SK-N-SH (cell line): ENCODE data around the gene CBLIF. TPM values are rescaled to one million over a fixed set of nuclear protein-coding genes. Genes with fewer than 3 reads are reported as not detected.

Source experiments
- CTCF ChIA-PET: fragments of 300-600, 350-600 bp; formaldehyde crosslinking; extraction: SDS; loops from one replicate; lab custom pipeline; 2021; lab: Yijun Ruan, JAX
- POLR2A ChIA-PET: fragments of 350-600 bp; sonication (Branson Sonifier 250); formaldehyde crosslinking; extraction: SDS; loops from one replicate; lab custom pipeline; 2020; ENCODE audit warnings: antibody characterized with exemption, inconsistent platforms; lab: Yijun Ruan, JAX
- DNase-seq: peaks from one replicate; pipeline ENCODE4 v3.0.0; 2012
- H2AFZ ChIP-seq: fragments of 200-600 bp; sonication (generic); 2 replicates; pipeline ENCODE4 v1.8.1; 2016; ENCODE audit warnings: antibody characterized with exemption, mild to moderate bottlenecking, low read depth
- H3F3A ChIP-seq: fragments of 200-600 bp; sonication (generic); replicated peaks from 2 replicates; pipeline ENCODE3; 2016; ENCODE audit warnings: antibody characterized with exemption, mild to moderate bottlenecking; ENCODE audit not compliant: insufficient read depth
- H3K27ac ChIP-seq, 2 experiments: fragments of 200-500 bp in 1 of 2; fragments of 200-600 bp in 1 of 2; sonication (Bioruptor generic) in 1 of 2; sonication (generic), shearing (Covaris generic) in 1 of 2; 2 replicates each; pipeline versions ENCODE4 v1.5.1 to v1.6.1; 2014 to 2016; ENCODE audit warnings: low read depth in 2 of 2, inconsistent platforms in 1 of 2, low read length in 1 of 2, mild to moderate bottlenecking in 1 of 2, mixed read lengths in 1 of 2
- H3K27me3 ChIP-seq: fragments of 200-600 bp; sonication (generic), shearing (Covaris generic); 2 replicates; pipeline ENCODE4 v1.6.1; 2016; ENCODE audit warnings: mixed run types; ENCODE audit not compliant: insufficient read depth
- H3K36me3 ChIP-seq, 2 experiments: fragments of 200-500 bp in 1 of 2; fragments of 200-600 bp in 1 of 2; sonication (Bioruptor generic) in 1 of 2; sonication (generic) in 1 of 2; replicated peaks in 1 of 2; 2 replicates each; pipeline versions ENCODE3 to v1.5.1; 2014 to 2016; ENCODE audit warnings: low read length in 1 of 2, mild to moderate bottlenecking in 1 of 2; ENCODE audit not compliant: insufficient read depth in 2 of 2, control insufficient read depth in 1 of 2
- H3K4me1 ChIP-seq, 2 experiments: fragments of 200-500 bp in 1 of 2; fragments of 200-600 bp in 1 of 2; sonication (Bioruptor generic) in 1 of 2; sonication (generic), shearing (Covaris generic) in 1 of 2; 2 replicates each; pipeline versions ENCODE4 v1.5.1 to v1.6.1; 2014 to 2016; ENCODE audit warnings: low read depth in 1 of 2, low read length in 1 of 2, mixed run types in 1 of 2; ENCODE audit not compliant: insufficient read depth in 2 of 2, control insufficient read depth in 1 of 2
- H3K4me2 ChIP-seq: fragments of 200-600 bp; sonication (generic), shearing (Covaris generic); 2 replicates; pipeline ENCODE4 v1.6.1; 2017; ENCODE audit warnings: mixed run types
- H3K4me3 ChIP-seq, 2 experiments: fragments of 200-500 bp in 1 of 2; fragments of 200-600 bp in 1 of 2; sonication (Bioruptor generic) in 1 of 2; sonication (generic), shearing (Covaris generic) in 1 of 2; 2 replicates each; pipeline versions ENCODE4 v1.5.1 to v1.8.1; 2014 to 2016; ENCODE audit warnings: low read depth in 2 of 2, inconsistent platforms in 1 of 2, low read length in 1 of 2, mild to moderate bottlenecking in 1 of 2, mixed read lengths in 1 of 2, moderate library complexity in 1 of 2
- H3K79me2 ChIP-seq: fragments of 200-600 bp; sonication (generic); 2 replicates; pipeline ENCODE4 v1.8.1; 2017; ENCODE audit warnings: mild to moderate bottlenecking; ENCODE audit not compliant: insufficient read depth
- H3K9ac ChIP-seq: fragments of 200-600 bp; sonication (generic); 2 replicates; pipeline ENCODE4 v1.6.1; 2017; ENCODE audit warnings: mixed run types
- H3K9me2 ChIP-seq: fragments of 200-600 bp; sonication (generic); 2 replicates; pipeline ENCODE4 v1.6.1; 2017; ENCODE audit warnings: mixed run types
- H3K9me3 ChIP-seq: fragments of 200-600 bp; sonication (generic); 2 replicates; pipeline ENCODE4 v1.6.1; 2017; ENCODE audit warnings: mixed run types, mild to moderate bottlenecking, moderate library complexity
- H4K20me1 ChIP-seq: fragments of 200-600 bp; sonication (generic); 2 replicates; pipeline ENCODE4 v1.6.1; 2017; ENCODE audit warnings: mild to moderate bottlenecking, mixed run types; ENCODE audit not compliant: insufficient read depth
- ELF1 ChIP-seq: IDR thresholded peaks from 2 replicates; pipeline ENCODE4 v1.4.0; 2012
- EP300 ChIP-seq, 2 experiments: IDR thresholded peaks; 2 replicates each; pipeline versions ENCODE4 v1.4.0 to v1.6.1; 2012; ENCODE audit warnings: borderline replicate concordance in 1 of 2, low read depth in 1 of 2, low read length in 1 of 2
- EZH2phosphoT487 ChIP-seq: fragments of 200-600 bp; sonication (generic); IDR thresholded peaks from 2 replicates; pipeline ENCODE4 v1.6.1; 2017; ENCODE audit warnings: low read depth, mixed run types, mild to moderate bottlenecking, antibody characterized with exemption, moderate library complexity, borderline replicate concordance
- FOXJ3 ChIP-seq: sonication (generic); formaldehyde crosslinking; IDR thresholded peaks from 2 replicates; pipeline ENCODE4 v1.5.1; 2020; ENCODE audit warnings: mild to moderate bottlenecking, missing genetic modification reagents
- POLR2AphosphoS5 ChIP-seq: IDR thresholded peaks from 2 replicates; pipeline ENCODE4 v1.6.1; 2012; ENCODE audit warnings: low read depth, low read length
- RFX5 ChIP-seq: IDR thresholded peaks from 2 replicates; pipeline ENCODE4 v1.6.1; 2012; ENCODE audit warnings: mild to moderate bottlenecking, improper control_type of control experiment, low read length
- RXRA ChIP-seq: IDR thresholded peaks from 2 replicates; pipeline ENCODE4 v1.4.0; 2012; ENCODE audit warnings: low read depth, mild to moderate bottlenecking, borderline replicate concordance
- SMC3 ChIP-seq: IDR thresholded peaks from 2 replicates; pipeline ENCODE4 v1.6.1; 2012; ENCODE audit warnings: low read depth, low read length, improper control_type of control experiment
- WGBS: methylation state at CpG from one replicate; pipeline ENCODE4 v1.1.6; 2017; ENCODE audit warnings: low lambda C conversion rate; 5-methylcytosine and 5-hydroxymethylcytosine counted together
- polyA plus RNA-seq, 3 experiments: library from polyadenylated mRNA; depleted of rRNA; stranded (reverse); fragments of >200 nt; gene quantifications; 2 replicates each; pipeline ENCODE4 v1.2.3, GENCODE V29; 2012
- TF ChIP-seq, protein P1 (sequence below): IDR thresholded peaks from 2 replicates; pipeline ENCODE4 v1.4.0; 2012; ENCODE audit warnings: low read depth, borderline replicate concordance
- TF ChIP-seq, protein P2 (sequence below): IDR thresholded peaks from 2 replicates; pipeline ENCODE4 v1.4.0; 2012; ENCODE audit warnings: low read depth

The CBLIF gene
- polyA plus RNA-seq, 1 of the 3 experiments (the other 2 are of a cell fraction), result not detected

DNA sequence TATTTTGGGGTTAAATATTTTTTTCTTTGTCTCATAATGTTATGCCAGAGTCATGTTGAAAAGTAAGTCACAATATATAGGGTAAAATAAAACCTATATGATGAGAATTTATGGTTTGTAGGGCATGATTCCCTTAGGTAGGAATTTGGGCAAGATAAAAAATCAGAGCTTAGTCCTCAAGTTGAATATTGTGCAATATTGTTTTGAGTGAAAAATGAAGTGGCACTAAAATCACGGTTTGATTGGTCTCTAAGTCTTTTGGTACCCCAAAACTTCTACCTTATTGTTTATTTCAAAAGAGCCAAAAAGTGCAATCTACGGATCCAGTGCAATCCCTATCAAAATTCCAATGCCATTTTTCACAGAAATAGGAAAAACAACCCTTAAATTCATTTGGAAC, 33.1 kb downstream of the CBLIF start:
- no peak overlapping the region for H3K27ac ChIP-seq
- no peaks in the 10 kb centered on the region for H3K9me3 ChIP-seq
- H3K36me3 ChIP-seq, result peaks cover 15 to 18% of the 10 kb centered on the region in 2 experiments
- no peak overlapping the region for H3K4me2 ChIP-seq
- peaks cover 12% of the 10 kb centered on the region for H3F3A ChIP-seq
- no peaks in the 10 kb centered on the region for H3K9me2 ChIP-seq
- H4K20me1 ChIP-seq, result no peaks in the 10 kb centered on the region
- no peaks in the 10 kb centered on the region for H3K27me3 ChIP-seq
- CTCF ChIA-PET, result interaction anchor here (0.9 to 5.9 kb wide), 4 partner anchors 10 to 907 kb away, joined by 3 to 35 read pairs (median 6); partner anchors contain the start of gene STX3
- H3K9ac ChIP-seq, result no peak overlapping the region
- H2AFZ ChIP-seq, result no peak overlapping the region
- WGBS, result 62% methylated on average over 2 of the region's 2 CpGs
- TF ChIP-seq RFX5, result no peak
- no peak for TF ChIP-seq EZH2phosphoT487
- no peak for TF ChIP-seq EP300 (IDR thresholded peaks at IDR 0.05; ENCODE audit: borderline replicate concordance in 1 of 2, low read depth in 1 of 2, low read length in 1 of 2)
- no peak for TF ChIP-seq FOXJ3 (CRISPR knock-in tag)
- TF ChIP-seq, protein P1, sequence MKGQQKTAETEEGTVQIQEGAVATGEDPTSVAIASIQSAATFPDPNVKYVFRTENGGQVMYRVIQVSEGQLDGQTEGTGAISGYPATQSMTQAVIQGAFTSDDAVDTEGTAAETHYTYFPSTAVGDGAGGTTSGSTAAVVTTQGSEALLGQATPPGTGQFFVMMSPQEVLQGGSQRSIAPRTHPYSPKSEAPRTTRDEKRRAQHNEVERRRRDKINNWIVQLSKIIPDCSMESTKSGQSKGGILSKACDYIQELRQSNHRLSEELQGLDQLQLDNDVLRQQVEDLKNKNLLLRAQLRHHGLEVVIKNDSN, result no peak
- TF ChIP-seq, protein P2, sequence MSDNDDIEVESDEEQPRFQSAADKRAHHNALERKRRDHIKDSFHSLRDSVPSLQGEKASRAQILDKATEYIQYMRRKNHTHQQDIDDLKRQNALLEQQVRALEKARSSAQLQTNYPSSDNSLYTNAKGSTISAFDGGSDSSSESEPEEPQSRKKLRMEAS, result no peak
- TF ChIP-seq SMC3, result no peak
- no peak for TF ChIP-seq ELF1
- H3K4me1 ChIP-seq, result peaks cover 0 to 5% of the 10 kb centered on the region in 2 experiments; a peak in 2 of 4 replicates
- POLR2A ChIA-PET, result no interaction called here
- no peak overlapping the region for H3K4me3 ChIP-seq
- DNase-seq, result no peak
- peaks cover 19% of the 10 kb centered on the region for H3K79me2 ChIP-seq

DNA sequence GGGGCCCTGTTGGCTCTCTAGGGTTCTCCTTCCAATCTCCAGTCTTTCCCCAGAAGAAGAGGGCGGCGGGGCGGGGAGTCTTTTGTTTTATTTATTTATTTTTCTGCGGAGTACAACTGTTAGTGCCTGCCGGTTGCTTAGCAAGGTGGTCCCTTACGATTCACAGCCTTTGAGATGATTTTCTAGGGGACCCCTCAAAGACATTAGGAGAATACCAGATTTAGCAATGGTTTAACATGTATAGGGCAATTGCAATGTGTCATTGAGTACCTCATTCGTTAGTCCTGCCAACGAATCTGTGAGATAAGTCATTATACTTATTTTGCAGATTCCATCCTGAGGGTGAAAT, 34.4 kb downstream of the CBLIF start:
- H3K79me2 ChIP-seq, result peaks cover 19% of the 10 kb centered on the region
- peaks cover 28 to 29% of the 10 kb centered on the region in 2 experiments for H3K36me3 ChIP-seq
- H3F3A ChIP-seq, result peaks cover 12% of the 10 kb centered on the region
- H3K27ac ChIP-seq, result peak overlapping the region in 1 of 2 experiments; percentile 55; a peak in 2 of 4 replicates
- no peaks in the 10 kb centered on the region for H3K9me3 ChIP-seq
- H3K4me2 ChIP-seq, result peak overlapping the region; percentile 95
- no peaks in the 10 kb centered on the region for H4K20me1 ChIP-seq
- POLR2A ChIA-PET, result interaction anchor here (0.7 kb wide), 1 partner anchor 55 kb away, joined by 4 read pairs; no protein-coding TSS in a partner anchor
- H3K4me1 ChIP-seq, result peaks cover 0 to 5% of the 10 kb centered on the region in 2 experiments; a peak in 2 of 4 replicates
- H3K27me3 ChIP-seq, result no peaks in the 10 kb centered on the region
- H3K9ac ChIP-seq, result peak overlapping the region; percentile 76; the same call in 1 of the 2 replicates
- TF ChIP-seq POLR2AphosphoS5 (0 out of 2 replicates have a peak, but pooled peaks have one; percentile 14), RXRA (no peak)
- TF ChIP-seq, protein P2, result no peak
- no peak for DNase-seq
- CTCF ChIA-PET, result interaction anchor here (1.2 to 5.9 kb wide), 2 partner anchors 57 to 382 kb away, joined by 3 to 35 read pairs; partner anchors contain the start of gene STX3
- peak overlapping the region; percentile 97 for H2AFZ ChIP-seq
- H3K9me2 ChIP-seq, result no peaks in the 10 kb centered on the region
- H3K4me3 ChIP-seq, result peak overlapping the region; percentile 95
- WGBS, result 14% methylated on average over 8 of the region's 8 CpGs
